ENCODE results near the gene PAEP. TPM values are rescaled to one million over a fixed set of nuclear protein-coding genes. Genes with fewer than 3 reads are reported as not detected.

PAEP gene
- total and polyA plus RNA-seq, 4 donors, result 0.37 to 3.0 (median 0.98) TPM; not detected in 1

- WGBS, 2 donors, result 71 to 81% methylated on average over 12 of the region's 12 CpGs
- Histone ChIP-seq H3K4me3 (no peak overlapping the region), H3K9ac (ENCODE audit: insufficient read depth in 1 of 2, low read length in 2 of 2) (no peak overlapping the region), H3K4me1 (ENCODE audit: control insufficient read depth in 5 of 5, insufficient read depth in 5 of 5, low read length in 5 of 5) (no peaks in the 10 kb centered on the region), H3K27ac (ENCODE audit: low read depth in 1 of 2, low read length in 1 of 2) (no peak overlapping the region), H3K27me3 (ENCODE audit: control insufficient read depth in 3 of 3, insufficient read depth in 3 of 3, low read length in 2 of 3) (no peaks in the 10 kb centered on the region), H3K36me3 (ENCODE audit: control insufficient read depth in 4 of 4, insufficient read depth in 4 of 4, low read length in 4 of 4) (no peaks in the 10 kb centered on the region), H3K9me3 (ENCODE audit: control insufficient read depth in 4 of 4, insufficient read depth in 3 of 4, low read length in 3 of 4) (peaks cover 0 to 7% (median 0%) of the 10 kb centered on the region in 4 donors)
- ATAC-seq (ENCODE audit: insufficient read depth, low FRiP score) (no peak), DNase-seq (no peak)
- no peak for TF ChIP-seq CTCF (IDR thresholded peaks at IDR 0.05; ENCODE audit: control extremely low read depth, extremely low read depth)
Measured at GRCh38 chr9:135563858-135564257, 2.3 kb downstream of the PAEP start.

GRCh38 chr9:135565141-135565628, 3.6 kb downstream of the PAEP start:
- no peak for ATAC-seq (ENCODE audit: insufficient read depth, low FRiP score)
- Histone ChIP-seq H3K36me3 (ENCODE audit: control insufficient read depth in 4 of 4, insufficient read depth in 4 of 4, low read length in 4 of 4) (no peaks in the 10 kb centered on the region), H3K27ac (ENCODE audit: low read depth in 1 of 2, low read length in 1 of 2) (no peak overlapping the region), H3K27me3 (ENCODE audit: control insufficient read depth in 3 of 3, insufficient read depth in 3 of 3, low read length in 2 of 3) (no peaks in the 10 kb centered on the region), H3K9me3 (ENCODE audit: control insufficient read depth in 4 of 4, insufficient read depth in 3 of 4, low read length in 3 of 4) (peaks cover 0 to 7% (median 2%) of the 10 kb centered on the region in 4 donors), H3K4me3 (no peak overlapping the region), H3K9ac (ENCODE audit: insufficient read depth in 1 of 2, low read length in 2 of 2) (no peak overlapping the region), H3K4me1 (ENCODE audit: control insufficient read depth in 5 of 5, insufficient read depth in 5 of 5, low read length in 5 of 5) (no peaks in the 10 kb centered on the region)
- DNase-seq, result no peak
- WGBS, 2 donors, result 76% methylated on average over 9 of the region's 9 CpGs
- TF ChIP-seq CTCF (IDR thresholded peaks at IDR 0.05; ENCODE audit: control extremely low read depth, extremely low read depth), result no peak

- Histone ChIP-seq H3K4me3 (no peak overlapping the region), H3K4me1 (ENCODE audit: control insufficient read depth in 5 of 5, insufficient read depth in 5 of 5, low read length in 5 of 5) (no peaks in the 10 kb centered on the region), H3K9ac (ENCODE audit: insufficient read depth in 1 of 2, low read length in 2 of 2) (no peak overlapping the region), H3K36me3 (ENCODE audit: control insufficient read depth in 4 of 4, insufficient read depth in 4 of 4, low read length in 4 of 4) (no peaks in the 10 kb centered on the region), H3K9me3 (ENCODE audit: control insufficient read depth in 4 of 4, insufficient read depth in 3 of 4, low read length in 3 of 4) (peaks cover 0 to 7% (median 3%) of the 10 kb centered on the region in 4 donors), H3K27ac (ENCODE audit: low read depth in 1 of 2, low read length in 1 of 2) (no peak overlapping the region), H3K27me3 (ENCODE audit: control insufficient read depth in 3 of 3, insufficient read depth in 3 of 3, low read length in 2 of 3) (no peaks in the 10 kb centered on the region)
- TF ChIP-seq CTCF (IDR thresholded peaks at IDR 0.05; ENCODE audit: control extremely low read depth, extremely low read depth), result no peak
- 59 to 71% methylated on average over 8 of the region's 8 CpGs for WGBS, 2 donors
- DNase-seq, result no peak
- no peak for ATAC-seq (ENCODE audit: insufficient read depth, low FRiP score)
Measured at GRCh38 chr9:135565636-135566035, 4.1 kb downstream of the PAEP start.

- Histone ChIP-seq H3K27me3 (ENCODE audit: control insufficient read depth in 3 of 3, insufficient read depth in 3 of 3, low read length in 2 of 3) (no peaks in the 10 kb centered on the region), H3K27ac (ENCODE audit: low read depth in 1 of 2, low read length in 1 of 2) (no peak overlapping the region), H3K4me3 (no peak overlapping the region), H3K9me3 (ENCODE audit: control insufficient read depth in 4 of 4, insufficient read depth in 3 of 4, low read length in 3 of 4) (peaks cover 0 to 7% (median 3%) of the 10 kb centered on the region in 4 donors), H3K36me3 (ENCODE audit: control insufficient read depth in 4 of 4, insufficient read depth in 4 of 4, low read length in 4 of 4) (no peaks in the 10 kb centered on the region), H3K9ac (ENCODE audit: insufficient read depth in 1 of 2, low read length in 2 of 2) (no peak overlapping the region), H3K4me1 (ENCODE audit: control insufficient read depth in 5 of 5, insufficient read depth in 5 of 5, low read length in 5 of 5) (no peaks in the 10 kb centered on the region)
- DNase-seq (no peak), ATAC-seq (ENCODE audit: insufficient read depth, low FRiP score) (no peak)
- TF ChIP-seq CTCF (IDR thresholded peaks at IDR 0.05; ENCODE audit: control extremely low read depth, extremely low read depth), result no peak
- 64 to 65% methylated on average over 10 of the region's 10 CpGs for WGBS, 2 donors
Measured at GRCh38 chr9:135566552-135566951, 5.0 kb downstream of the PAEP start.
